Upper lobe of right lung (tissue), 1 donor: ENCODE data around the gene TESMIN. TPM values are rescaled to one million over a fixed set of nuclear protein-coding genes. Genes with fewer than 3 reads are reported as not detected.
A peak's percentile ranks its signal among the peaks of the same experiment; 100 is the strongest.

Experiments used
- ATAC-seq: fragments of 200-7000 bp; cut with Tn5 transposase; one replicate; pipeline ENCODE4 v1.9.1; 2020; ENCODE audit warnings: mild to moderate bottlenecking, moderate library complexity
- DNase-seq: peaks from one replicate; pipeline ENCODE4 v3.0.0-alpha.2; 2020
- H3K27ac ChIP-seq: fragments of 200-600 bp; one replicate; pipeline ENCODE4 v1.8.0; 2022
- H3K27me3 ChIP-seq: fragments of 200-600 bp; one replicate; pipeline ENCODE4 v1.8.0; 2022; ENCODE audit warnings: mild to moderate bottlenecking
- H3K36me3 ChIP-seq: fragments of 200-600 bp; one replicate; pipeline ENCODE4 v1.8.0; 2022
- H3K4me1 ChIP-seq: fragments of 200-600 bp; one replicate; pipeline ENCODE4 v1.8.0; 2022
- H3K4me3 ChIP-seq: fragments of 200-600 bp; one replicate; pipeline ENCODE4 v1.8.0; 2022; ENCODE audit warnings: mild to moderate bottlenecking
- H3K9me3 ChIP-seq: fragments of 200-600 bp; one replicate; pipeline ENCODE4 v1.8.0; 2022
- CTCF ChIP-seq: fragments of 200-600 bp; IDR thresholded peaks from one replicate; pipeline ENCODE4 v1.8.0; 2022; ENCODE audit warnings: antibody characterized with exemption
- intact Hi-C: fragments of 100-400 bp; cut with DNase I; formaldehyde crosslinking; loops from one replicate; pipeline ENCODE4 v1.11.0; 2022
- total RNA-seq: library from RNA; stranded (reverse); fragmentation: NEBNext Ultra II Directional; extraction: Animal tissue kit (Norgen Biotek cat#: 25700); gene quantifications from one replicate; pipeline ENCODE4 v1.2.1, GENCODE V29; 2021
- donor health status: DM: no; HTN: yes; CAD: no; lungs with severe emphysema.

The TESMIN gene
- total RNA-seq, 1 donor from 2014 or later, result 0.81 TPM

- no peak for TF ChIP-seq CTCF
- no peaks in the 10 kb centered on the region for H3K4me1 ChIP-seq
- intact Hi-C loops, result no loop called here
- no peak overlapping the region for H3K4me3 ChIP-seq
- ATAC-seq (no peak), DNase-seq (no peak)
- no peaks in the 10 kb centered on the region for H3K9me3 ChIP-seq
- no peaks in the 10 kb centered on the region for H3K27me3 ChIP-seq
- H3K27ac ChIP-seq, result no peak overlapping the region
- H3K36me3 ChIP-seq, result peaks cover 100% of the 10 kb centered on the region
Measured at GRCh38 chr11:68775951-68776388, 24.6 kb upstream of the TESMIN start.

DNA sequence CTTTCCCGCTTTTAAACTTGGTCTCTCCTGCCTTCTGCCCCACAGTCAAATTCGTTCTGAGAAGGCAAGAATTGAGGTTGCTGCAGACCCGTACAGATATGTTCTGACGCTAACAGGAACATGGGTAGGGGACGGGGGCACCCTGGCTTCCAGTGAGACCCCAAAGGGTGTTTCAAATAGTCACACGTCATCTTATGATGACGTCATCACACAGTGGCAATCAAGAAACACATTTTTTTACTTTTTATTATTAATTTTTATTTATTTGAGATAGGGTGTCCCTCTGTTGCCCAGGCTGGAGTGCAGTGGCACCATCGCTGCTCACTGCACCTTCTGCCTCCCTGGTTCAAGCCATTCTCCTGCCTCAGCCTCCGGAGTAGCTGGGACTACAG lies 22.9 kb upstream of the TESMIN start:
- intact Hi-C loops, result no loop called here
- Histone ChIP-seq H3K36me3 (peaks cover 100% of the 10 kb centered on the region), H3K27ac (no peak overlapping the region), H3K9me3 (no peaks in the 10 kb centered on the region), H3K4me3 (no peak overlapping the region), H3K4me1 (no peaks in the 10 kb centered on the region), H3K27me3 (no peaks in the 10 kb centered on the region)
- TF ChIP-seq CTCF, result no peak
- ATAC-seq (no peak), DNase-seq (no peak)

DNA sequence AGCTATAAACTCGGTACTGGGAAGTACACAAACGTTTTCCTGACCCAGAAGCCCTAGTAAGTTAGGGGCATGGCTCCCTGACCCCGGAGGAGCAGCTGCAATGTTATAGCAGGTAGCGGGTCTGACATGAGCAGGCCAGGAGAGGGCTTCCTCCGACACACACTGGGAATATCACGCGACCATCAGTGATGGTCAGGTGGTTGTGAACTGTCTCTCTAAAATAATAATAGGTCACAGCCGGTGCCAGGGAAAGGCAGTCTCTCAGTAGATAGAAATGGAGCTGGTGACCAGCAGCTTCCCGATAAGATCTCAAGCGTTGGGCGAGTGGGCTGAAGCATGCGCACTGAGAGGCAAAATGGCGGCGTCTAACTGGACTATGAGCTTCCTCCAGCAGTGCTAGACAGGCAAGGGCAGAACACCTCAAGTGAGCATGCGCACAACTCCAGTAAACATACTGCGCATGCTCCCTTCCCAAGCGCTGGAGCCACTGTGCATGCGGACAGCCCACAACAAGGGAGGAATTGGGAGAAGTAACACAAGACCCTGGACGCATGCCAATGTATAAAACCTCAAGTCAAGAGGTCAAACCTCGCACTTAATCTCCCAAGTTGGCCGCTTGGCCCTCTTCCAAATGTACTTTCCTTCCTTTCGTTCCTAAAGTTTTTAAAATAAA lies 22.3 kb upstream of the TESMIN start:
- Histone ChIP-seq H3K27me3 (no peaks in the 10 kb centered on the region), H3K27ac (no peak overlapping the region), H3K4me1 (no peaks in the 10 kb centered on the region), H3K4me3 (no peak overlapping the region), H3K9me3 (no peaks in the 10 kb centered on the region), H3K36me3 (peaks cover 100% of the 10 kb centered on the region)
- TF ChIP-seq CTCF, result no peak
- ATAC-seq, result peak; percentile 27
- intact Hi-C loops, result no loop called here
- DNase-seq, result no peak

DNA sequence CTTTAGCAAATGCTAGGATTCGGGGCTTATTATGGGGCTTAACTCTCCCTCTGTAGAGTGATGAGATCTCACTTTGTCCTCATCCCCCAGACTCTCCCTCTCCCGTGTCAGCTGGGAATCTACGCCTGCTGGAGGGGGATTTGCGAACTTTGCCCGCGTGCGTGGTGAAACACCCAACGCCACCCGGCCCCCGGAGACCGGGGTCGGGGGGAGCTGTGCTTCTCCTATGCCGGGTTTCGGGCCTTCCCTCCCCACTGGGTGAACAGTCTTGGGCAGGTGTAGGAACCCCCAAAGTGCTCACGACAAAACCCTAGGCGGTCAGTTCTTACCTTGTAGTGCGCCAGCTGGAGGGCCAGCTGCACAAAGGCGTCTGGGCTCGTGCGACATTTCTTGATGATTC lies 21.6 kb upstream of the TESMIN start:
- Histone ChIP-seq H3K4me1 (no peaks in the 10 kb centered on the region), H3K27ac (no peak overlapping the region), H3K9me3 (no peaks in the 10 kb centered on the region), H3K27me3 (no peaks in the 10 kb centered on the region), H3K4me3 (no peak overlapping the region), H3K36me3 (peaks cover 99% of the 10 kb centered on the region)
- TF ChIP-seq CTCF, result no peak
- no peak for DNase-seq
- intact Hi-C loops, result no loop called here
- no peak for ATAC-seq

DNA sequence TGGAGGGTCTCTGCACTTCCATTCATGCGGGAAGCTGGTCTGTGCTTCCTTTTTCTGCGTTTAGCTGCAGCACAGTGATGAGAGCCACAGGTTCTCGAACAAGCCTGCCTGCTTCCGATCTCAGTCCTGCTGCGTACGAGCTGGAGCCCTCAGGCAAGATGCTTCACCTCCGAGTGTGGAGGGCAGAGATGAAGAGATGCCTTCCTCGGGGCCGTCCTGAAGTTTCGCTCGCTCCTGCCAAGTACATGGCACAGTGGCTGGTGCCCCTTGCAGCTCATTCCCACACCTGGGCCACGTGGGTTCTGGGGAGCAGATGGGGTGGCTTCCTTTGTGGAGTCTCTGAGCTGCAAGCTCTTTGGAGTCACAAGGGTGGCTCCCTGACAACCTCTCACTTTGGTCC lies 19.5 kb upstream of the TESMIN start:
- Histone ChIP-seq H3K27me3 (no peaks in the 10 kb centered on the region), H3K27ac (no peak overlapping the region), H3K36me3 (peaks cover 99% of the 10 kb centered on the region), H3K4me3 (no peak overlapping the region), H3K9me3 (no peaks in the 10 kb centered on the region), H3K4me1 (no peaks in the 10 kb centered on the region)
- no peak for ATAC-seq
- DNase-seq, result no peak
- TF ChIP-seq CTCF, result no peak
- intact Hi-C loops, result no loop called here

GRCh38 chr11:68767672-68768071 lies 16.4 kb upstream of the TESMIN start:
- TF ChIP-seq CTCF, result no peak
- H3K4me1 ChIP-seq, result no peaks in the 10 kb centered on the region
- H3K4me3 ChIP-seq, result no peak overlapping the region
- intact Hi-C loops, result no loop called here
- ATAC-seq (no peak), DNase-seq (no peak)
- H3K9me3 ChIP-seq, result no peaks in the 10 kb centered on the region
- no peak overlapping the region for H3K27ac ChIP-seq
- H3K36me3 ChIP-seq, result peaks cover 96% of the 10 kb centered on the region
- no peaks in the 10 kb centered on the region for H3K27me3 ChIP-seq
